Measurements from ENCODE around the gene MMP21.

MMP21 gene

DNA sequence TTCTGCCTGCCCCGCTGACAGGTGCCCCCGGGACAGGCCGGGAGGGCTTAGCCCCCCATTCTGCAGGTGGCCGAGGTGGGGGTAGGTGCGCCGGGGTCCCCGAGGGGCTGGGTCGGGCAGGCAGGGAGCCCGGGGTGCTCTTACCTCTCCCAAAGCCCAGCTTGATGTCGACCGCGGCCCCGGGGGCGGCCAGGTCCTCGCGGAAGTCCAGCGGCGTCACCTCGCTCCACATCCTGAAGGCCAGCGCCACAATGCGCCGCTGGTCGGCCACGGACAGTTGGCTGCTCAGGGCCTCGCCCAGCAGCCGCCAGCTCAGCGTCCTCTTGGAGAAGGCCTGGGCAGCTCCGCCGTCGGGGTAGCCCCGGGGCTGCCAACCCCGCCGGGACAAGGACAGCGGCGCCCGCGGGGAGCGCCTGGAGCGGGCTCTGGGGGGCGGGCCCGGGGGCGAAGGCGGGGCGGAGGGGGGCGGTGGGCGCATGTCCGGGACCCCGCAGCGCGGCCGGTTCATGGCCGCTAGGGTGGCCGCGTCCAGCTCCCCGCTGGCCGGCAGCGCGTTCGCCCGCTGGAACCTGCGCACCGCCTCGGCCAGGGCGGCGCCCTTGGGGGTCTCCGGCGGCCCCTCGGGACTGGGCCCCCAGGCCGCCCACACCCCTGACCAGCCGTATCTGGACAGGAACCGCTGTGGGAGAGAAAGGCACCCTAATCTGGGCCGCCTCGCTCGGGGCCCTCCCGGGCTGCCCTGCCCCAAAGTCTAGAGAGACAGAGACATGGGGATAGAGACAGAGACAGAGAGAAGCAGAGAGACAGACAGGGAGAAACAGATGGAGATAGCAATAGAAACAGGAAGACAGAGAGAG, 1.7 kb downstream of the MMP21 start:
- no peaks in the 10 kb centered on the region for H3K9me3 ChIP-seq (replicated peaks; ENCODE audit: low read length)
- H3K36me3 ChIP-seq (ENCODE audit: insufficient read depth, low read length): no peaks in the 10 kb centered on the region
- H3K9ac ChIP-seq (ENCODE audit: low read depth, low read length): no peak overlapping the region
- no peak overlapping the region for H3K4me2 ChIP-seq (ENCODE audit: low read length)
- no peak overlapping the region for H3K4me3 ChIP-seq (ENCODE audit: low read length)
- H3K27me3 ChIP-seq (ENCODE audit: control insufficient read depth, insufficient read depth, low read length): no peaks in the 10 kb centered on the region
- no peaks in the 10 kb centered on the region for H3K4me1 ChIP-seq (ENCODE audit: control insufficient read depth, insufficient read depth, low read length)

DNA sequence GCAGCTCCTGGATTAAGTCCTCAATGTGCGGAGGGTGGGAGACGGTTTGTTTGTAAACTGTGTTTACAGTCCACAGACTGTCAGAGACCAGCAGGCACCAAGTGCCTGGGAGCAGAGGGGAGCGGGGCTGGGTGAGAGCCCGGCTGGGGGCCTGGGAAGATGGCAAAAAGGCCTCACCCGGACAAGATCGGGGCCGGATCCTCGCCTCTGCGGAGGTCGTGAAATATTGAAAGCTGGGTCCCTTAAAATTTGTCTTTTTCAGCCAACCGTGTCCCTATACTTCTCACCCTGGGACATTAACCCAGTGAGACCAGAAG, 2.8 kb downstream of the MMP21 start:
- no peak overlapping the region for H3K4me3 ChIP-seq (ENCODE audit: low read length)

DNA sequence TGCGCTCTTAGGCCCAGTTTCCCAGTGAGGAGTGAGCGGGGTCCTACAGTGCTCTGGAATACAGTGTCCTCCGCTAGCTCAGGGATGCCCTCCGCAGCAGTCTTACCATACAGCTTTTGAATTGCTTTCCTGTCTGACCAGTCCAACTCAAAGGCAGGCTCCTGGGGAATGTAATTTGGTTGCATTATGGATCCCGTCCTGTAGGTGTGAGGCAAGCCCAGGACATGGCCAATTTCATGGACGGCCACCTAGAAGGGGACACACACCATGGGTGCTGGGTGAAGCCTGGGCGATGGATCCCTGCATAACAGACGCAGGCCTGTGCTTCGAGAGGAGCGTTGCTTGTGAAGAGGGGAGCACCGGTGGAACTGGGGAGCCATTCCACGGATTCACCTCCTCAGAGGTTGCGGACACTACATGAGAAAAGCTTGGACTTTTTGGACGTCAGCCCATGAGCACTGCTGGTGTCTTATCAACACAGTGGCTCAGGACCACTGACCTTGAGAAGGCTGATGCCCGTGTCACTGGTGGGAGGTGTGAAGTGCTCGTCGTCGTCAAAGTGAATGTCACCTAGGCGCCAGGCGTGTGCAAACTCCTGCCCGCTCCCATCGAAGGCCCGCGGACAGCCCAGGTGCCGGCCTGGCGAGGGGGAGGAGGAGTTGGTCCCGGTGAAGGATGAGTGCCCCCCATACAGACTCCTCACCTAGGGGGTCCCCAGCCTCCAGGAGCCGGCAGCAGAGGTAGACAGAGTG, 3.3 kb downstream of the MMP21 start:
- Histone ChIP-seq H3K9ac (ENCODE audit: low read depth, low read length) (no peak overlapping the region), H3K27me3 (ENCODE audit: control insufficient read depth, insufficient read depth, low read length) (no peaks in the 10 kb centered on the region), H3K4me1 (ENCODE audit: control insufficient read depth, insufficient read depth, low read length) (no peaks in the 10 kb centered on the region), H3K4me2 (ENCODE audit: low read length) (no peak overlapping the region), H3K4me3 (ENCODE audit: low read length) (no peak overlapping the region), H3K9me3 (replicated peaks; ENCODE audit: low read length) (no peaks in the 10 kb centered on the region), H3K36me3 (ENCODE audit: insufficient read depth, low read length) (no peaks in the 10 kb centered on the region)

More for the DNA sequence above, 2.8 kb downstream of the MMP21 start:
- no peaks in the 10 kb centered on the region for H3K36me3 ChIP-seq (ENCODE audit: insufficient read depth, low read length)
- no peaks in the 10 kb centered on the region for H3K4me1 ChIP-seq (ENCODE audit: control insufficient read depth, insufficient read depth, low read length)
- H3K4me2 ChIP-seq (ENCODE audit: low read length): no peak overlapping the region
- H3K9me3 ChIP-seq (replicated peaks; ENCODE audit: low read length): no peaks in the 10 kb centered on the region
- no peak overlapping the region for H3K9ac ChIP-seq (ENCODE audit: low read depth, low read length)
- no peaks in the 10 kb centered on the region for H3K27me3 ChIP-seq (ENCODE audit: control insufficient read depth, insufficient read depth, low read length)

DNA sequence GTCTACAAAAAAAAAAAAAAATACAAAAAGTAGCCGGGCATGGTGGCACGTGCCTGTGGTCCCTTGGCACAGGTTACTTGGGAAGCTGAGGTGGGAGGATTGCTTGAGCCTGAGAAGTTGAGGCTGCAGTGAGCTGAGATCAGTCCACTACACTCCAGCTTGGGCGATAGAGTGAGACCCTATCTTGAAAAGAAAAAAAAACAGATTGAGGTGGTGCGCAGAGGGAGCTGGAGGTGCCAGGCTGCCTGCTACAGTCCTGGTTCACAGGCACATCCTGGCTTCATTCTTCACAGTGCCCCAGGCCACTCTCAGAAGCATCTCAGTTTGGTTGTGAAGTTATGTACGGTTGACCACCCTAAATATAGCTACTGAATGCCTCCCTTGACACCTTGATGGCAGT, 4.8 kb downstream of the MMP21 start:
- no peaks in the 10 kb centered on the region for H3K9me3 ChIP-seq (replicated peaks; ENCODE audit: low read length)
- H3K4me3 ChIP-seq (ENCODE audit: low read length): no peak overlapping the region
- no peak overlapping the region for H3K9ac ChIP-seq (ENCODE audit: low read depth, low read length)
- H3K27me3 ChIP-seq (ENCODE audit: control insufficient read depth, insufficient read depth, low read length): no peaks in the 10 kb centered on the region
- H3K4me1 ChIP-seq (ENCODE audit: control insufficient read depth, insufficient read depth, low read length): no peaks in the 10 kb centered on the region
- no peak overlapping the region for H3K4me2 ChIP-seq (ENCODE audit: low read length)
- no peaks in the 10 kb centered on the region for H3K36me3 ChIP-seq (ENCODE audit: insufficient read depth, low read length)

DNA sequence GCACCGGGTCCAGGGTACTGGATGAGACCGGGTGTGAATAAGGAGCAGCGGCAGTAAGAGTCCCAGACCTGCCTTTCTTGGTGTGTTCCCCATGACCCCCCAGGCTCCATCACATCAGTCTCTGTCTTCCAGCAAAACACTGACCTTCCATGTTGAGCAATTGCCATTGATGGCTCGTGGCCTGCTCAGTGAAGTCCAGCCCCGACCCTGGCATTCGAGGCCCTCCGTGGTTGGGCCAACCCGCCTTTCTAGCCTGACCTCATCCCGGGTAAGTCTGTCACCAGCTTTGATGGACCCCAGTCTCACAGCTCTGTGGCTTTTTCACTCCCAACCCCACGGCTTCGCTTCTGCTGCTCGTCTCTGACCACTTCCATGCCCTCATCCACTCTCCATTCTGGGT, 6.4 kb downstream of the MMP21 start:
- Histone ChIP-seq H3K9me3 (replicated peaks; ENCODE audit: low read length) (no peaks in the 10 kb centered on the region), H3K27me3 (ENCODE audit: control insufficient read depth, insufficient read depth, low read length) (no peaks in the 10 kb centered on the region), H3K4me3 (ENCODE audit: low read length) (no peak overlapping the region), H3K4me2 (ENCODE audit: low read length) (no peak overlapping the region), H3K36me3 (ENCODE audit: insufficient read depth, low read length) (peaks cover 9% of the 10 kb centered on the region), H3K9ac (ENCODE audit: low read depth, low read length) (no peak overlapping the region), H3K4me1 (ENCODE audit: control insufficient read depth, insufficient read depth, low read length) (no peaks in the 10 kb centered on the region)

DNA sequence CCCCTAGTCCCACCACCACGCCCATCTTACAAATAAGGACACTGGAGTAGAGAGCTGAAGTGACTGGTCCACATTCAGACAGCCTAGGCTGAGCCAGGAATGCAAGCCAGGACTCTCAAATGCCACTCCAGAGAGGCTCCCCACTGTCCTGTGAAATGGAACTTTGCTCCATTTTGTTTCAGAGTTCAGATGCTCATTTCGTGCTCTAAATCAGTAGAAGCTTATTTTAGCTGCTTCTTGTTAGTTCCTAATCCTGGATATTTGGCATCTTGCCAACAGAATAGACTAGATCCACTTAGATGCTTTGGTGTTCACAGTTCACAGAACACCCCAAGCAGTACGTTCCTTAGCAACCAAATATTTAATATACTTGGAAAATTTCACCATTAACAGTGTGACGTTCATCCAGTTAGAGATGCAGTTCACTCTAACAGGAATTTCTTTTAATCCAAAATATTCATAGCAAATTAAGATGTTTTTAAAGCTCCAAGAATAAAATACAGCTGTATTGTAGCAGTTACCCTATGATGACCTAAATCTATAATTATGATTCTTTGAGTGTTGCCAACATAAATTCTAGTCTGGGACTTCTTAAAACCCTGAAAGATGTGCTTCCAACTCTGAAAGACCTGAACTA, 7.3 kb downstream of the MMP21 start:
- no peaks in the 10 kb centered on the region for H3K4me1 ChIP-seq (ENCODE audit: control insufficient read depth, insufficient read depth, low read length)

DNA sequence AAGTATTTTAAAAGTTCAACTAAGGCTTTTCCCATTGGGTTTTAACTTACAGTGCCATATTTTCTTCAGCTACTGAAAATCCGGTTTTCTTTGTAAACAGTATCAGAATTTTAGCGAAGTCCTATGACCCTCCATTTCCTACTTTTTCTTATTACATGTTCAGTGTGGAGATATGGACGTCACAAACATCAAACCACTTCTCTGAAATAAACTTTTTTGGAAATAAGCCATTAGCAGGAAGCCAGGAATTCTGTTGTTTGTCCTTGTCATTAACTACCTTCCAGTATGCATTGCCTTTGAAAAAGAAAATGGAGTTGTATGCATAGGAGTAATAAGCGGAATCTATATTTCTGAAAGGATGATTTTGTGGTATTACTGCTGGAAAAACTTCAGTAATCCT, 9.1 kb downstream of the MMP21 start:
- H3K36me3 ChIP-seq (ENCODE audit: insufficient read depth, low read length): peaks cover 29% of the 10 kb centered on the region
- H3K27me3 ChIP-seq (ENCODE audit: control insufficient read depth, insufficient read depth, low read length): no peaks in the 10 kb centered on the region
- no peak overlapping the region for H3K4me2 ChIP-seq (ENCODE audit: low read length)
- H3K4me3 ChIP-seq (ENCODE audit: low read length): no peak overlapping the region
- H3K9me3 ChIP-seq (replicated peaks; ENCODE audit: low read length): no peaks in the 10 kb centered on the region
- no peak overlapping the region for H3K9ac ChIP-seq (ENCODE audit: low read depth, low read length)
- no peaks in the 10 kb centered on the region for H3K4me1 ChIP-seq (ENCODE audit: control insufficient read depth, insufficient read depth, low read length)

More for the DNA sequence above, 7.3 kb downstream of the MMP21 start:
- Histone ChIP-seq H3K9ac (ENCODE audit: low read depth, low read length) (no peak overlapping the region), H3K9me3 (replicated peaks; ENCODE audit: low read length) (no peaks in the 10 kb centered on the region), H3K27me3 (ENCODE audit: control insufficient read depth, insufficient read depth, low read length) (no peaks in the 10 kb centered on the region), H3K4me2 (ENCODE audit: low read length) (no peak overlapping the region), H3K4me3 (ENCODE audit: low read length) (no peak overlapping the region), H3K36me3 (ENCODE audit: insufficient read depth, low read length) (peaks cover 17% of the 10 kb centered on the region)

DNA sequence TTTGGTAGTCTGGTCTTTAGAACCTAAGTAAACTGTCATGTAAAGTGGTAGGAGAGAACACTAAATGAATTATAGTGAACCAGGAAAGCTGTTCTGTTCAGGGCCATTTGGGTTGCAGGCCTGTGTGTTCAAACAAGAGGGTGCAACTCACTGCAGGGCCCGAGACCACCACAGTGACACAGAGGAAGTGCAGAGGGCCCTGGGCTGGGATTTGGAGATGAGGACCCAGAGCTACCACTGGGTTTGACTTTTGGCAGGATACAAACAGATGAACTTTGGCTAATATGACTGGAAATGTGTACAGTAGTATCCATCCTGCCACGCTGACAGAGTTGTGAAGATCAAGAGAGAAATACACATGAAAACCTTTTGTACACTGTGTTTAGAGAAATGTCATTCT, 9.8 kb downstream of the MMP21 start:
- Histone ChIP-seq H3K4me3 (ENCODE audit: low read length) (no peak overlapping the region), H3K9ac (ENCODE audit: low read depth, low read length) (no peak overlapping the region), H3K36me3 (ENCODE audit: insufficient read depth, low read length) (peaks cover 32% of the 10 kb centered on the region), H3K27me3 (ENCODE audit: control insufficient read depth, insufficient read depth, low read length) (no peaks in the 10 kb centered on the region), H3K4me2 (ENCODE audit: low read length) (no peak overlapping the region), H3K4me1 (ENCODE audit: control insufficient read depth, insufficient read depth, low read length) (no peaks in the 10 kb centered on the region), H3K9me3 (replicated peaks; ENCODE audit: low read length) (no peaks in the 10 kb centered on the region)

DNA sequence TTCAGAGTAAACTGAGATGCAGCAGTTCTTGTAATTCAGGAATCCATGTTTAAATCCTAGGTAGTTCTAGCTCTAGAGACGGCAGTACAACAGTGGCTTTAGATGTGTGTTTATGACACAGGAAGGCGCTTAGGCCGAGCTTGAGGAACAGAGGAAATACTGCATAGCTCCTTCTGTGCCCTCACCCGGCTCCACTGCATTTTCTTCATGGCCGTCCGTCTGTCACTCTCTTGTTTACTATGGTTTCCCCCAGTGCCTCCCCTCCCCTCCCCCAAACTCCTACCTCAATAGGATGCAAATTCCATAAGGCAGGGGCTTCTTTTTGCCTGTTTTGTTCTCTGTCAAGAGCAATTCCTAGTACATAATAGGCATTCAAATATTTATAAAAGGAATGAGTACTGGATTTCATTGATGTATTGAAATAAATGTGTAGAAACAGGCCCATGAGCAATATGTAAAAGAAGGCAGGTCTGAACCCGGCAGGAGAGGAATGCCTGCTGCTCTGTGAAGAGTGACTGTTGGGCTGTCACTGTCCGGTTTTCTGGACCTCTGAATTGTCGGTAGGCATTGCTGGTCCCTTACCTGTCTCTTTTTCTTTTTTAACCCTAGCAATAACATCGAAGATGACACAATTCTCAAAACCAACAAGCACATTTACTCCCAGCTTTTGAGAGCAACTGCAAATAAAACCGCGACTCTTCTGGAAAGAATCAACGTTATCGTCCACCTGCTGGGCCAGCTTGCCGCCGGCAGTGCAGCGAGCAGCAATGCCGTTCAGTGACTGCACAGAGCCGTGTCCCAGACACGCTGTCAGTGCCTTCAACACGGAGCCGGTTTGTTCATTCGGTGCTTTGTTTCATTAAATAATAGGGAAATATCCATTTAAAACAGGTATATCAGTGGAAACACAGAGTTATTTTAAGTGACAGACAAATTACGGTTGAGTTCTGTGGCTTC, 12.7 kb downstream of the MMP21 start:
- Histone ChIP-seq H3K4me2 (ENCODE audit: low read length) (no peak overlapping the region), H3K4me1 (ENCODE audit: control insufficient read depth, insufficient read depth, low read length) (no peaks in the 10 kb centered on the region), H3K4me3 (ENCODE audit: low read length) (no peak overlapping the region), H3K36me3 (ENCODE audit: insufficient read depth, low read length) (peaks cover 54% of the 10 kb centered on the region), H3K27me3 (ENCODE audit: control insufficient read depth, insufficient read depth, low read length) (no peaks in the 10 kb centered on the region), H3K9ac (ENCODE audit: low read depth, low read length) (no peak overlapping the region), H3K9me3 (replicated peaks; ENCODE audit: low read length) (no peaks in the 10 kb centered on the region)

DNA sequence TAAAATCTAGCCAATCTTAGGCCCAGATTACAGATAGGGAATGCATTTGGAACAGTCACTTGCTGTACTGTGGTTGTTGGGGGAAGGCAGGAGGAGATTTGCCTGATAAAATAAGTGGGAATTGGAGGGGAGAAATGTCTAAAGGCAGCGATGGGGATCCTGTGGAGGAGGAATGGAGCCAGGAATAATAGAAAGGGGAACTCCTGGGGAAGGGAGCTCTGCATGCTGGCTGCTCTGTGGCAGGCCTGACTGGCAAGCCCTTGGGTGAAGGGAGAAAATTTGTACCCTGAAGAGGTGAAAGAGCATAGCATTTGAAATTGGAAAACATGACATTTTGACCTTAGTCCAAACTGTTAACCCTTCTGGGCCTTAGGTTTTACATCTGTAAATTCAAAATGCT, 13.7 kb downstream of the MMP21 start:
- Histone ChIP-seq H3K4me2 (ENCODE audit: low read length) (no peak overlapping the region), H3K36me3 (ENCODE audit: insufficient read depth, low read length) (peaks cover 64% of the 10 kb centered on the region), H3K9ac (ENCODE audit: low read depth, low read length) (no peak overlapping the region), H3K9me3 (replicated peaks; ENCODE audit: low read length) (no peaks in the 10 kb centered on the region), H3K27me3 (ENCODE audit: control insufficient read depth, insufficient read depth, low read length) (no peaks in the 10 kb centered on the region), H3K4me3 (ENCODE audit: low read length) (no peak overlapping the region), H3K4me1 (ENCODE audit: control insufficient read depth, insufficient read depth, low read length) (no peaks in the 10 kb centered on the region)

DNA sequence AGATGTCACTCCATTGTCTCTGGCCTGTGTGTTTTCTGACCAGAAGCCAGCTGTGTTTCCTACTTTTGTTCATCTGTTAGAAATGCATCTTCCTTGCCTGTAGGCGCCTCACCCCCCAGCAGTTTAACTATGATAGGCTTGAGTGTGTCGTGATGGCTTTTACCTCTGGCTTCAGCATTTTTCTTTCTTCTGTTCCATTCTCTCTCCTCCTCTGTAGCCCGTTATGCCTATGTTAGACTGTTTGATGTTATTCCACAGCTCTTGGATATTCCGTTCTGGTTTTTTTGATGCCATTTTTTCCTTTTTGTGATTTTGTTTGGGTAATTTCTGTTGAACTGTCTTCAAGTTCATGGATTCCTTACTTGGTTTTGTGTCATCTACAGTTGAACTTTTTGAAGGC, 17.9 kb downstream of the MMP21 start:
- no peaks in the 10 kb centered on the region for H3K4me1 ChIP-seq (ENCODE audit: control insufficient read depth, insufficient read depth, low read length)

More for the DNA sequence above, 17.9 kb downstream of the MMP21 start:
- H3K9ac ChIP-seq (ENCODE audit: low read depth, low read length): no peak overlapping the region
- H3K4me3 ChIP-seq (ENCODE audit: low read length): no peak overlapping the region
- peaks cover 74% of the 10 kb centered on the region for H3K36me3 ChIP-seq (ENCODE audit: insufficient read depth, low read length)
- H3K27me3 ChIP-seq (ENCODE audit: control insufficient read depth, insufficient read depth, low read length): no peaks in the 10 kb centered on the region
- H3K9me3 ChIP-seq (replicated peaks; ENCODE audit: low read length): no peaks in the 10 kb centered on the region
- no peak overlapping the region for H3K4me2 ChIP-seq (ENCODE audit: low read length)

Data from skeletal muscle satellite cell (primary cell).